GM12892 (cell line): Measurements from ENCODE around the gene PRSS36.

Experiments
- POLR2A ChIP-seq: IDR thresholded peaks from 2 replicates; pipeline ENCODE4 v1.6.1; 2011; ENCODE audit warnings: low read depth, low read length, control low read depth
- POLR2AphosphoS5 ChIP-seq: IDR thresholded peaks from 2 replicates; pipeline ENCODE4 v1.6.1; 2011; ENCODE audit warnings: low read depth, low read length, control low read depth
- TAF1 ChIP-seq: IDR thresholded peaks from 2 replicates; pipeline ENCODE4 v1.6.1; 2011; ENCODE audit warnings: low read depth, mild to moderate bottlenecking, control low read depth, low read length, borderline replicate concordance

GRCh38 chr16:31186930-31187807 is 37.3 kb upstream of the PRSS36 start:
- TF ChIP-seq POLR2AphosphoS5 (peak; percentile 85), POLR2A (peak; percentile 64; the same call in 1 of the 2 replicates), TAF1 (no peak)
